GM12864 (cell line): ENCODE results near the gene XIRP1.

ENCODE experiments used
- DNase-seq: peaks from one replicate; pipeline ENCODE4 v3.0.0-alpha.2; 2011; ENCODE audit warnings: low read depth
- H3K4me3 ChIP-seq: 2 replicates; pipeline ENCODE4 v1.5.1; 2011; ENCODE audit warnings: mild to moderate bottlenecking, low read depth, low read length, control low read depth
- CTCF ChIP-seq: IDR thresholded peaks from 2 replicates; pipeline ENCODE4 v1.5.1; 2011; ENCODE audit warnings: low read depth, mild to moderate bottlenecking, moderate library complexity, low read length, control low read depth, inconsistent platforms; ENCODE audit errors: missing control alignments

XIRP1 gene

GRCh38 chr3:39186692-39187151 is 5.7 kb downstream of the XIRP1 start:
- TF ChIP-seq CTCF: no peak
- no peak for DNase-seq
- no peak overlapping the region for H3K4me3 ChIP-seq

GRCh38 chr3:39185959-39186691 is 6.3 kb downstream of the XIRP1 start:
- no peak for TF ChIP-seq CTCF
- no peak for DNase-seq
- no peak overlapping the region for H3K4me3 ChIP-seq

GRCh38 chr3:39185326-39185958 is 7.0 kb downstream of the XIRP1 start:
- no peak for DNase-seq
- H3K4me3 ChIP-seq: no peak overlapping the region
- TF ChIP-seq CTCF: no peak

GRCh38 chr3:39184968-39185285 is 7.5 kb downstream of the XIRP1 start:
- TF ChIP-seq CTCF: no peak
- H3K4me3 ChIP-seq: no peak overlapping the region
- no peak for DNase-seq

GRCh38 chr3:39184081-39184967 is 8.1 kb downstream of the XIRP1 start:
- no peak for DNase-seq
- TF ChIP-seq CTCF: no peak
- H3K4me3 ChIP-seq: no peak overlapping the region

GRCh38 chr3:39183211-39184080 is 8.9 kb downstream of the XIRP1 start:
- H3K4me3 ChIP-seq: no peak overlapping the region
- no peak for DNase-seq

More at GRCh38 chr3:39183211-39184080, 8.9 kb downstream of the XIRP1 start:
- no peak for TF ChIP-seq CTCF
